Neural cell (in vitro differentiated cells): ENCODE measurements around the gene TRIM9.

ENCODE experiments used
- CTCF ChIP-seq: fragments of 450-650 bp; IDR thresholded peaks from 2 replicates; pipeline ENCODE4 v1.5.1; 2014; ENCODE audit warnings: antibody characterized with exemption, mild to moderate bottlenecking, moderate library complexity; ENCODE audit not compliant: poor library complexity, severe bottlenecking
- EP300 ChIP-seq: fragments of 450-650 bp; conservative IDR thresholded peaks from 2 replicates; pipeline ENCODE4 v1.6.1; 2014; ENCODE audit warnings: antibody characterized with exemption, mild to moderate bottlenecking, moderate library complexity; ENCODE audit not compliant: poor library complexity, severe bottlenecking
- EZH2 ChIP-seq: fragments of 200-600, 300-800 bp; shearing (Covaris generic), sonication (generic); IDR thresholded peaks from 2 replicates; pipeline ENCODE4 v1.6.1; 2014; ENCODE audit warnings: antibody characterized with exemption, low read length, borderline replicate concordance, mild to moderate bottlenecking; ENCODE audit not compliant: insufficient read depth, poor library complexity, severe bottlenecking
- MXI1 ChIP-seq: fragments of 450-650 bp; conservative IDR thresholded peaks from 2 replicates; pipeline ENCODE4 v1.6.1; 2014; ENCODE audit warnings: antibody characterized with exemption, mild to moderate bottlenecking; ENCODE audit not compliant: poor library complexity, severe bottlenecking
- POLR2AphosphoS5 ChIP-seq: IDR thresholded peaks from 2 replicates; pipeline ENCODE4 v1.6.1; 2012
- RAD21 ChIP-seq: fragments of 450-650 bp; conservative IDR thresholded peaks from 2 replicates; pipeline ENCODE4 v1.6.1; 2014; ENCODE audit warnings: antibody characterized with exemption, mild to moderate bottlenecking, moderate library complexity
- REST ChIP-seq: IDR thresholded peaks from 2 replicates; pipeline ENCODE4 v1.6.1; 2012; ENCODE audit warnings: borderline replicate concordance
- SMC3 ChIP-seq: fragments of 450-650 bp; conservative IDR thresholded peaks from 2 replicates; pipeline ENCODE4 v1.6.1; 2014; ENCODE audit warnings: antibody characterized with exemption, mild to moderate bottlenecking, moderate library complexity; ENCODE audit not compliant: poor library complexity
- TAF1 ChIP-seq: IDR thresholded peaks from 2 replicates; pipeline ENCODE4 v1.6.1; 2012; ENCODE audit warnings: low read depth

GRCh38 chr14:50997712-50998111 is 97.2 kb downstream of the TRIM9 start:
- no peak for TF ChIP-seq MXI1
- TF ChIP-seq CTCF, result no peak
- TF ChIP-seq EP300, result no peak
- TF ChIP-seq POLR2AphosphoS5, result no peak
- TF ChIP-seq REST, result no peak
- no peak for TF ChIP-seq RAD21
- TF ChIP-seq SMC3, result no peak
- no peak for TF ChIP-seq TAF1
- TF ChIP-seq EZH2, result no peak
